Measurements from ENCODE around the gene GRIK3.

DNA sequence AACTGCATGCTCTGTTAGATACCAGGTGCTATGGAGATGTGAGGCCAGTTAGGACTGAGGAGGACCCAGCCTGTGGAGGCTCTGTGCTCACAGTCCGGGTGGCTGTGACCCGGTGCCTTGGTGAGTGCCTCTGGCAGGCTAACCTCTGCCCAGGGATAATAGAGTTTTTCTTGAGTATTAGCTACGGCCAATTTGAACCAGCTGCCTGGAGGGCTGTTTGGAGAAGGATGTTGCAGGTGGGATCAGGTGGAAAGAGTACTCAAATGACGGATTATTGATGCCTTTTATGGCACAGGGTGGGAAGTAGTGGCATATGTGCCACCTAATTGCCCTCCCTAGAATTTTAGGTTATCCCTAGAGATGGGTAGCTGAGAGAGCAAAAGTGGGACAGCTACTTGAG lies 182.7 kb downstream of the GRIK3 start:
- TF ChIP-seq, protein P1, sequence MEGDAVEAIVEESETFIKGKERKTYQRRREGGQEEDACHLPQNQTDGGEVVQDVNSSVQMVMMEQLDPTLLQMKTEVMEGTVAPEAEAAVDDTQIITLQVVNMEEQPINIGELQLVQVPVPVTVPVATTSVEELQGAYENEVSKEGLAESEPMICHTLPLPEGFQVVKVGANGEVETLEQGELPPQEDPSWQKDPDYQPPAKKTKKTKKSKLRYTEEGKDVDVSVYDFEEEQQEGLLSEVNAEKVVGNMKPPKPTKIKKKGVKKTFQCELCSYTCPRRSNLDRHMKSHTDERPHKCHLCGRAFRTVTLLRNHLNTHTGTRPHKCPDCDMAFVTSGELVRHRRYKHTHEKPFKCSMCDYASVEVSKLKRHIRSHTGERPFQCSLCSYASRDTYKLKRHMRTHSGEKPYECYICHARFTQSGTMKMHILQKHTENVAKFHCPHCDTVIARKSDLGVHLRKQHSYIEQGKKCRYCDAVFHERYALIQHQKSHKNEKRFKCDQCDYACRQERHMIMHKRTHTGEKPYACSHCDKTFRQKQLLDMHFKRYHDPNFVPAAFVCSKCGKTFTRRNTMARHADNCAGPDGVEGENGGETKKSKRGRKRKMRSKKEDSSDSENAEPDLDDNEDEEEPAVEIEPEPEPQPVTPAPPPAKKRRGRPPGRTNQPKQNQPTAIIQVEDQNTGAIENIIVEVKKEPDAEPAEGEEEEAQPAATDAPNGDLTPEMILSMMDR (IDR thresholded peaks at IDR 0.05), result no peak
- TF ChIP-seq POLR2A (IDR thresholded peaks at IDR 0.05), result no peak
